IPS-18c (cell line): ENCODE results near the gene PP2D1.
"Not testable (repeated sequence)": the region's sequence is repeated elsewhere in the genome, so short reads cannot be mapped to it uniquely, and the experiment has no call there.

Experiments used
- H3K4me3 ChIP-seq: 2 replicates; pipeline ENCODE4 v1.7.0; 2013; ENCODE audit warnings: low read depth, mild to moderate bottlenecking, low read length, moderate library complexity; ENCODE audit not compliant: insufficient read depth
- H3K9me3 ChIP-seq: one replicate; pipeline ENCODE4 v1.6.1; 2013; ENCODE audit warnings: mild to moderate bottlenecking, low read length, moderate library complexity; ENCODE audit not compliant: control insufficient read depth, insufficient read depth

PP2D1 gene

GRCh38 chr3:20008646-20009045 is 3.4 kb downstream of the PP2D1 start:
- H3K4me3 ChIP-seq, result no peak overlapping the region
- H3K9me3 ChIP-seq, result no peaks in the 10 kb centered on the region

- Histone ChIP-seq H3K9me3 (no peaks in the 10 kb centered on the region), H3K4me3 (no peak overlapping the region)
Measured at GRCh38 chr3:20007960-20008359, 4.1 kb downstream of the PP2D1 start.

GRCh38 chr3:20001932-20002331 is 10.1 kb downstream of the PP2D1 start:
- no peaks in the 10 kb centered on the region for H3K9me3 ChIP-seq
- H3K4me3 ChIP-seq, result no peak overlapping the region

GRCh38 chr3:19997502-19997901 is 14.6 kb downstream of the PP2D1 start:
- no peaks in the 10 kb centered on the region for H3K9me3 ChIP-seq
- H3K4me3 ChIP-seq, result no peak overlapping the region

- H3K4me3 ChIP-seq, result no peak overlapping the region
Measured at GRCh38 chr3:19994796-19995195, 17.3 kb downstream of the PP2D1 start.

GRCh38 chr3:19988904-19989303 is 23.2 kb downstream of the PP2D1 start:
- H3K4me3 ChIP-seq, H3K9me3 ChIP-seq: not testable (repeated sequence)

More at GRCh38 chr3:19994796-19995195, 17.3 kb downstream of the PP2D1 start:
- no peaks in the 10 kb centered on the region for H3K9me3 ChIP-seq

GRCh38 chr3:19972054-19972453 is 40.0 kb downstream of the PP2D1 start:
- no peaks in the 10 kb centered on the region for H3K9me3 ChIP-seq
- H3K4me3 ChIP-seq, result no peak overlapping the region

GRCh38 chr3:19970327-19970726 is 41.7 kb downstream of the PP2D1 start:
- H3K4me3 ChIP-seq, result no peak overlapping the region
- H3K9me3 ChIP-seq, result no peaks in the 10 kb centered on the region

GRCh38 chr3:19967812-19968211 is 44.3 kb downstream of the PP2D1 start:
- H3K9me3 ChIP-seq, result no peaks in the 10 kb centered on the region

GRCh38 chr3:19967208-19967607 is 44.9 kb downstream of the PP2D1 start:
- Histone ChIP-seq H3K4me3 (no peak overlapping the region), H3K9me3 (no peaks in the 10 kb centered on the region)

More at GRCh38 chr3:19967812-19968211, 44.3 kb downstream of the PP2D1 start:
- no peak overlapping the region for H3K4me3 ChIP-seq

- Histone ChIP-seq H3K4me3 (no peak overlapping the region), H3K9me3 (no peaks in the 10 kb centered on the region)
Measured at GRCh38 chr3:19961960-19962359, 50.1 kb downstream of the PP2D1 start.

GRCh38 chr3:19960696-19961095 is 51.4 kb downstream of the PP2D1 start:
- H3K4me3 ChIP-seq, result no peak overlapping the region
- H3K9me3 ChIP-seq, result no peaks in the 10 kb centered on the region

GRCh38 chr3:19959505-19959904 is 52.6 kb downstream of the PP2D1 start:
- no peaks in the 10 kb centered on the region for H3K9me3 ChIP-seq
- no peak overlapping the region for H3K4me3 ChIP-seq

GRCh38 chr3:19957354-19957753 is 54.7 kb downstream of the PP2D1 start:
- not testable (repeated sequence) for H3K4me3 ChIP-seq, H3K9me3 ChIP-seq

GRCh38 chr3:19954676-19955075 is 57.4 kb downstream of the PP2D1 start:
- Histone ChIP-seq H3K9me3 (no peaks in the 10 kb centered on the region), H3K4me3 (no peak overlapping the region)

- H3K9me3 ChIP-seq, result no peaks in the 10 kb centered on the region
- H3K4me3 ChIP-seq, result no peak overlapping the region
Measured at GRCh38 chr3:19950316-19950715, 61.7 kb downstream of the PP2D1 start.

GRCh38 chr3:19948226-19948591 is 63.9 kb downstream of the PP2D1 start:
- Histone ChIP-seq H3K4me3 (peak overlapping the region; percentile 86), H3K9me3 (no peaks in the 10 kb centered on the region)

GRCh38 chr3:19947549-19948225 is 64.4 kb downstream of the PP2D1 start:
- no peaks in the 10 kb centered on the region for H3K9me3 ChIP-seq
- peak overlapping the region; percentile 86 for H3K4me3 ChIP-seq
